Adipose tissue (tissue), 3 donors: ENCODE data around the gene NPDC1. TPM values are rescaled to one million over a fixed set of nuclear protein-coding genes. Genes with fewer than 3 reads are reported as not detected.
"Not testable (repeated sequence)": the region's sequence is repeated elsewhere in the genome, so short reads cannot be mapped to it uniquely, and the experiment has no call there.

Experiments used
- H3K27ac ChIP-seq: one replicate; pipeline ENCODE4 v1.5.1; 2013; ENCODE audit warnings: low read depth, low read length
- WGBS, 3 donors: extraction: QIAGEN DNeasy Blood & Tissue Kit; methylation state at CpG; one replicate each; pipeline ENCODE4 v1.1.7; 2013; 5-methylcytosine and 5-hydroxymethylcytosine counted together
- polyA plus RNA-seq, 3 donors: library from polyadenylated mRNA; stranded (reverse); fragments of 200-250 nt; gene quantifications; one replicate each; pipeline ENCODE4 v1.2.3, GENCODE V29; 2013
- donor health status: healthy with polysubstance abuse.
- donor health status: Bipolar disorder and iron deficiency.
- donor health status: healthy.

Gene NPDC1
- polyA plus RNA-seq, 3 donors, result 45.3 to 213 (median 113) TPM

- no peak overlapping the region for H3K27ac ChIP-seq
- WGBS, 3 donors, result 88 to 93% (median 91%) methylated on average over 12 to 18 of the region's 18 CpGs
Observed at GRCh38 chr9:137009217-137009616, 36.8 kb downstream of the NPDC1 start.

- no peak overlapping the region for H3K27ac ChIP-seq
- 84 to 89% (median 87%) methylated on average over 21 to 22 of the region's 22 CpGs for WGBS, 3 donors
Observed at GRCh38 chr9:137008312-137008711, 37.7 kb downstream of the NPDC1 start.

- WGBS, 3 donors, result 86 to 93% (median 92%) methylated on average over 11 to 13 of the region's 13 CpGs
Observed at GRCh38 chr9:137007816-137008270, 38.1 kb downstream of the NPDC1 start.

GRCh38 chr9:137007108-137007815 lies 38.7 kb downstream of the NPDC1 start:
- H3K27ac ChIP-seq, result no peak overlapping the region

More at GRCh38 chr9:137007816-137008270, 38.1 kb downstream of the NPDC1 start:
- no peak overlapping the region for H3K27ac ChIP-seq

GRCh38 chr9:137006116-137007003 lies 39.6 kb downstream of the NPDC1 start:
- H3K27ac ChIP-seq, result no peak overlapping the region
- WGBS, 3 donors, result 50 to 91% (median 53%) methylated on average over 24 of the region's 24 CpGs

More at GRCh38 chr9:137007108-137007815, 38.7 kb downstream of the NPDC1 start:
- 72 to 82% (median 81%) methylated on average over 28 to 30 of the region's 30 CpGs for WGBS, 3 donors

- not testable (repeated sequence) for H3K27ac ChIP-seq
- 37 to 46% (median 46%) methylated on average over 16 to 17 of the region's 17 CpGs for WGBS, 3 donors
Observed at GRCh38 chr9:137004285-137004684, 41.7 kb downstream of the NPDC1 start.

- no peak overlapping the region for H3K27ac ChIP-seq
- 77 to 89% (median 86%) methylated on average over 10 of the region's 10 CpGs for WGBS, 3 donors
Observed at GRCh38 chr9:137002646-137003041, 43.3 kb downstream of the NPDC1 start.

GRCh38 chr9:137001857-137002645 lies 43.9 kb downstream of the NPDC1 start:
- H3K27ac ChIP-seq, result no peak overlapping the region
- WGBS, 3 donors, result 83 to 90% (median 89%) methylated on average over 19 to 20 of the region's 20 CpGs

- no peak overlapping the region for H3K27ac ChIP-seq
- 50 to 68% (median 53%) methylated on average over 10 of the region's 10 CpGs for WGBS, 3 donors
Observed at GRCh38 chr9:137000177-137000930, 45.6 kb downstream of the NPDC1 start.

GRCh38 chr9:136997830-136998234 lies 48.1 kb downstream of the NPDC1 start:
- 43 to 64% (median 47%) methylated on average over 18 of the region's 18 CpGs for WGBS, 3 donors
- no peak overlapping the region for H3K27ac ChIP-seq

GRCh38 chr9:136997371-136997770 lies 48.6 kb downstream of the NPDC1 start:
- no peak overlapping the region for H3K27ac ChIP-seq
- WGBS, 3 donors, result 71 to 88% (median 80%) methylated on average over 9 to 10 of the region's 10 CpGs

- no peak within 1 kb of the TSS for H3K27ac ChIP-seq
- 22 to 26% (median 23%) methylated on average over 34 to 35 of the region's 35 CpGs for WGBS, 3 donors
Observed at GRCh38 chr9:136996361-136997292, 49.4 kb downstream of the NPDC1 start, which contains the start of gene CLIC3. Gene CLIC3 (minus strand): TSS chr9:136996568. CDS start chr9:136996543, 25 bp downstream.

GRCh38 chr9:136995772-136996311 lies 50.1 kb downstream of the NPDC1 start:
- no peak overlapping the region for H3K27ac ChIP-seq

GRCh38 chr9:136995362-136995761 lies 50.6 kb downstream of the NPDC1 start:
- WGBS, 3 donors, result 31 to 41% (median 39%) methylated on average over 28 to 30 of the region's 30 CpGs

More at GRCh38 chr9:136995772-136996311, 50.1 kb downstream of the NPDC1 start:
- 21 to 29% (median 21%) methylated on average over 11 to 12 of the region's 12 CpGs for WGBS, 3 donors

GRCh38 chr9:136994888-136995230 lies 51.1 kb downstream of the NPDC1 start:
- WGBS, 3 donors, result 41 to 43% (median 42%) methylated on average over 38 to 40 of the region's 40 CpGs
- H3K27ac ChIP-seq, result no peak overlapping the region

More at GRCh38 chr9:136995362-136995761, 50.6 kb downstream of the NPDC1 start:
- H3K27ac ChIP-seq, result no peak overlapping the region

GRCh38 chr9:136994180-136994887 lies 51.6 kb downstream of the NPDC1 start:
- WGBS, 3 donors, result 67 to 72% (median 72%) methylated on average over 53 to 54 of the region's 54 CpGs
- H3K27ac ChIP-seq, result no peak overlapping the region
